Ovary (tissue), 9 donors: ENCODE measurements around the gene ACER3. TPM values are rescaled to one million over a fixed set of nuclear protein-coding genes. Genes with fewer than 3 reads are reported as not detected.

Experiments
- DNase-seq, 5 donors: peaks; one replicate each; pipeline ENCODE4 v3.0.0-alpha.2; 2019 to 2020
- H3K27ac ChIP-seq, 2 donors: fragments of 200-600 bp; one replicate each; pipeline versions ENCODE4 v1.5.1 to v1.8.0; 2019 to 2022
- H3K27me3 ChIP-seq: fragments of 200-600 bp; one replicate; pipeline ENCODE4 v1.8.0; 2022
- H3K36me3 ChIP-seq: fragments of 200-600 bp; sonication (generic); one replicate; pipeline ENCODE4 v1.5.1; 2019
- H3K4me1 ChIP-seq: one replicate; pipeline ENCODE4 v1.8.1; 2013; ENCODE audit warnings: mild to moderate bottlenecking, moderate library complexity; ENCODE audit not compliant: insufficient read depth
- H3K4me3 ChIP-seq: fragments of 200-600 bp; sonication (generic); one replicate; pipeline ENCODE4 v1.5.1; 2017
- H3K9me3 ChIP-seq, 2 donors: fragments of 200-600 bp in 1 of 2; sonication (generic) in 1 of 2; one replicate each; pipeline versions ENCODE4 v1.5.1 to v1.8.1; 2013 to 2019; ENCODE audit warnings: mild to moderate bottlenecking in 1 of 2, moderate library complexity in 1 of 2
- CTCF ChIP-seq, 3 donors: fragments of 450-650 bp in 2 of 3; fragments of 200-600 bp in 1 of 3; IDR thresholded peaks; one replicate each; pipeline versions ENCODE4 v1.5.1 to v1.8.0; 2016 to 2022; ENCODE audit warnings: antibody characterized with exemption in 3 of 3, mild to moderate bottlenecking in 1 of 3
- EP300 ChIP-seq: sonication (generic); formaldehyde crosslinking; IDR thresholded peaks from one replicate; pipeline ENCODE4 v1.6.1; 2017; ENCODE audit warnings: antibody characterized with exemption
- POLR2A ChIP-seq: fragments of 450-650 bp; IDR thresholded peaks from one replicate; pipeline ENCODE4 v1.6.1; 2017; ENCODE audit warnings: antibody characterized with exemption, mild to moderate bottlenecking, moderate library complexity
- WGBS, 3 donors: extraction: QIAGEN DNeasy Blood & Tissue Kit in 1 of 3; methylation state at CpG; one replicate each; pipeline versions ENCODE4 v1.1.5 to v1.1.7; 2013 to 2017; 5-methylcytosine and 5-hydroxymethylcytosine counted together
- intact Hi-C, 4 donors: fragments of 100-400 bp; cut with DNase I; formaldehyde crosslinking; loops; one replicate each; pipeline versions ENCODE4 v1.11.0 to v1.15.1; 2022 to 2023
- polyA plus RNA-seq, 2 donors: library from polyadenylated mRNA; stranded (reverse); fragments of 200-250 nt in 1 of 2; fragments of 350-450 nt in 1 of 2; fragmentation: Illumina TruSeq in 1 of 2; extraction: RNeasy Lipid Tissue Mini Kit (QIAGEN cat#74804) in 1 of 2; gene quantifications; one replicate each; pipeline ENCODE4 v1.2.3, GENCODE V29; 2013 to 2014
- total RNA-seq, 7 donors: library from RNA; depleted of rRNA in 2 of 7; stranded (reverse); fragments of >200 nt in 2 of 7; fragmentation: NEBNext Ultra II Directional in 3 of 7; extraction: Animal tissue kit (Norgen Biotek cat#: 25700) in 3 of 7; gene quantifications; one replicate each; pipeline versions ENCODE4 v1.1.0 to v1.2.4, GENCODE V29; 2016 to 2023
- donor health status: DM: no; HTN: no; CAD: no; lungs with moderate emphysema.
- donor health status: DM: no; HTN: no; CAD: no.
- donor health status: Bipolar disorder and iron deficiency.
- donor health status: DM: yes; HTN: yes; CAD: no.
- donor health status: DM: no; HTN: no; CAD: no.
- donor health status: DM: yes; HTN: yes; CAD: no.

The ACER3 gene
- total and polyA plus RNA-seq, 9 donors = 2.4 to 20.7 (median 8.4) TPM

- WGBS, 3 donors = 96 to 100% (median 97%) methylated on average over 1 of the region's 1 CpG
- no peak overlapping the region for H3K4me3 ChIP-seq
- H3K27ac ChIP-seq = no peak overlapping the region
- no peaks in the 10 kb centered on the region for H3K4me1 ChIP-seq
- no peaks in the 10 kb centered on the region for H3K9me3 ChIP-seq
- no peak for DNase-seq
- no peaks in the 10 kb centered on the region for H3K27me3 ChIP-seq
- H3K36me3 ChIP-seq = no peaks in the 10 kb centered on the region
- TF ChIP-seq CTCF (IDR thresholded peaks at IDR 0.05) = no peak
- TF ChIP-seq EP300 = no peak
- no peak for TF ChIP-seq POLR2A
- intact Hi-C loops = no loop called here
These were observed 138.9 kb downstream of the ACER3 start for GRCh38 chr11:76999597-76999996.

- no peaks in the 10 kb centered on the region for H3K9me3 ChIP-seq
- H3K4me1 ChIP-seq = no peaks in the 10 kb centered on the region
- intact Hi-C loops = no loop called here
- no peaks in the 10 kb centered on the region for H3K27me3 ChIP-seq
- H3K4me3 ChIP-seq = no peak overlapping the region
- no peak for TF ChIP-seq POLR2A
- TF ChIP-seq CTCF (IDR thresholded peaks at IDR 0.05) = no peak
- TF ChIP-seq EP300 = no peak
- 64 to 85% (median 73%) methylated on average over 1 of the region's 1 CpG for WGBS, 3 donors
- H3K36me3 ChIP-seq = no peaks in the 10 kb centered on the region
- no peak overlapping the region for H3K27ac ChIP-seq
- DNase-seq = no peak
These were observed 140.9 kb downstream of the ACER3 start for GRCh38 chr11:77001613-77002012.

GRCh38 chr11:77002776-77003175 is 142.1 kb downstream of the ACER3 start:
- 97 to 98% (median 97%) methylated on average over 2 of the region's 2 CpGs for WGBS, 3 donors
- H3K4me3 ChIP-seq = no peak overlapping the region
- DNase-seq = no peak
- TF ChIP-seq CTCF (IDR thresholded peaks at IDR 0.05) (no peak), POLR2A (no peak), EP300 (no peak)
- H3K27me3 ChIP-seq = no peaks in the 10 kb centered on the region
- no peak overlapping the region for H3K27ac ChIP-seq
- no peaks in the 10 kb centered on the region for H3K9me3 ChIP-seq
- no peaks in the 10 kb centered on the region for H3K36me3 ChIP-seq
- intact Hi-C loops = no loop called here
- no peaks in the 10 kb centered on the region for H3K4me1 ChIP-seq

- DNase-seq = no peak
- no peak overlapping the region for H3K27ac ChIP-seq
- H3K27me3 ChIP-seq = no peaks in the 10 kb centered on the region
- TF ChIP-seq CTCF (IDR thresholded peaks at IDR 0.05) (no peak), EP300 (no peak), POLR2A (no peak)
- no peaks in the 10 kb centered on the region for H3K36me3 ChIP-seq
- no peak overlapping the region for H3K4me3 ChIP-seq
- H3K4me1 ChIP-seq = no peaks in the 10 kb centered on the region
- WGBS, 3 donors = 40 to 41% (median 41%) methylated on average over 2 of the region's 2 CpGs
- intact Hi-C loops = no loop called here
- no peaks in the 10 kb centered on the region for H3K9me3 ChIP-seq
These were observed 143.2 kb downstream of the ACER3 start for GRCh38 chr11:77003963-77004362.
